ENCODE measurements around the gene MCC.

Gene MCC

GRCh38 chr5:113031557-113031956 lies 456.7 kb downstream of the MCC start:
- no peak for DNase-seq (ENCODE audit: low read depth in 2 of 2)

GRCh38 chr5:113031104-113031503 lies 457.1 kb downstream of the MCC start:
- DNase-seq (ENCODE audit: low read depth in 2 of 2), result no peak

DNA sequence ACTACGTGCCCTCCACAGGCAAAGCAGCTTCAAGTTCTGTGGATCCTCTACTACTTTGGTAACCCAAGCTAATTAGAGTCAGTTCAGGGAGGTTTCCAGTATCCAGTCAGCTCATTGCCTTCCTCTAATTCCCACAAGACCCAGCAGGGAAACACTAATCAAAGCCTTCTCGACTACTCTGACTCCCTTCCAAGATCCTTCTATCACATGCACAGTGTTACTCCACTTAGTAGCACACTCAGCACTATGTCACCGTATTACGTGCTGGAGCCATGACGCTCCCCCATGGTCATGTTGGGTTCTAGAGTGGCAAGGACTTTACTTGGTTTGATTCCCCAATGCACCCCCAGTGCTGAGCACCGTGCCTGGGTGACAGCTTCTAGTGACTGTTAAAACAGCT lies 458.6 kb downstream of the MCC start:
- no peak for DNase-seq (ENCODE audit: low read depth in 2 of 2)

DNA sequence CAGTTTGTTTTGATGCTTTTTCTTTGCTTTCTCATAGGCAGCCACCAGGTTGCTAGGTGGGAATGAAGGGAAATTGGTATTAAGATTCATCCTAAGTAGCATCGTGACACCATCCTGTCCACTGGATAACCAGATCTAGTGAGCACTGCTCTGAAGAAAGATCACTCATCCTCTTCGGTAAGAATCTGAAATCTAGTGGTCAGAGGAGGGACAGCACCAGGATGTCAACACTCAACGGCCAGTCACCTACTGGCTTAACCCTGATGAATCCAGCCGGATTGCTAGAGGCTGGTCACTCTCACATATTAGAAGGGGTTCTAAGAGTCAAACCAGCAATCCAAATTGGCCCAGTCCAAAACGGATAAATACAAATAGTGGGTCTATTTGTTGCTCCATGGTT lies 460.8 kb downstream of the MCC start:
- DNase-seq (ENCODE audit: low read depth in 2 of 2), result no peak

DNA sequence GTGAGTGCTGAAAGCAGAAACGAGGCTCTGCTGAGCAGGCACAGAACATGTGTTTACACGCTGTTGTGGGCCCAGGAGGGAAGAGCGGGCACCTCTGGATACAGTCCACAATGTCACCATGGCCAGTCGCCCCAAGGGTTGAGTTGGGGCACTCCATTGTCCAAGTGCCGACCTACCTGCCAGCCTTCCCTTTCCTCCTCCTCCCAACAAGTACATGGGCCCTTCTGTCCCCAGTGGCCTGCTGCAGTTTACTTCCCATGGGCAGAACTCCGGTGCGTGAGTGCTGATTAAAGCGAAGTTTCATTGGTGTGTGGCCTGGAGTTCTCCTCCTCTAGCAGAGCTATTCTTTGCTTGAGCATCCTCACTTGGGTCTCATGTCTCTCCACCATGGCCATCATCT lies 461.2 kb downstream of the MCC start:
- no peak for DNase-seq (ENCODE audit: low read depth in 2 of 2)

DNA sequence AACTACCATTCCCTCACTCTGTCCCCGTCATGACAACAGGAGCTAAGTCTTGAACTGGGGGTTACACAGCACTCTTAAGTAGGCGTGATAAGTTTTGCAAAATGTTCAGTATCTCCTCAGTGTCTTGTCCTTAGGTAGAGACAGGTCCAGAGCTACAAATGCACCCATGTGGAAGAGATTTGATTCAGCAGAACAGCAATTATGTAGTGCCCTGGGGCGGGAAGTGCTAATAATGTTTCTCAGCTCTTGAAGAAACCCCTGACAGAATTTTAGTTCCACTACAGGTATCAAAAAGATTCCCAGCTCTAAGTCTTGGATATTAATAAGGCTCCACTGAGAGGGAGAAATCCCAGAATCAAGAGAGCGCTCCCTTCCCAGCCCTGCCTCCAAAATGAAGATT lies 462.0 kb downstream of the MCC start:
- no peak for DNase-seq (ENCODE audit: low read depth in 2 of 2)

DNA sequence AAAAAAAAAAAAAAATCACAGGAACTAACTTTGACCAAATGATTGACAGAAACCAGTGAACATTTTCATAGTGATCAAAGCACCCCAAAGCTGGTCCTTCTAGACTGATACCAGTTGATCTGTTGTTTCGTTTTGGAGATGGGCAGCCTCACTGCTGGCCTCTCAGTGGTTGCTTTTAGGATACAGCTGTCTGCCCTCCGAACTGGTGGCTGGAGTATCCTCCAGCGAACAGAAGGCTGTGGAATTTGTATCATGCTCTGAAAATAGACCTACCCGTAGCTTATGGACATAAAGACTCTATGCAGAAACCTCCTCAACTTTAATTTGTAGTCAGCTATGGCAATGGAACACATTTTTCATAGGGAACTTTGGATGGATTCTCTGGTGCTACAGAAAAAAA lies 462.7 kb downstream of the MCC start:
- DNase-seq (ENCODE audit: low read depth in 2 of 2), result no peak

- no peak for DNase-seq (ENCODE audit: low read depth in 2 of 2)
Measured at GRCh38 chr5:113024076-113024697, 464.1 kb downstream of the MCC start.

GRCh38 chr5:113022661-113023060 lies 465.6 kb downstream of the MCC start:
- no peak for DNase-seq (ENCODE audit: low read depth in 2 of 2)

DNA sequence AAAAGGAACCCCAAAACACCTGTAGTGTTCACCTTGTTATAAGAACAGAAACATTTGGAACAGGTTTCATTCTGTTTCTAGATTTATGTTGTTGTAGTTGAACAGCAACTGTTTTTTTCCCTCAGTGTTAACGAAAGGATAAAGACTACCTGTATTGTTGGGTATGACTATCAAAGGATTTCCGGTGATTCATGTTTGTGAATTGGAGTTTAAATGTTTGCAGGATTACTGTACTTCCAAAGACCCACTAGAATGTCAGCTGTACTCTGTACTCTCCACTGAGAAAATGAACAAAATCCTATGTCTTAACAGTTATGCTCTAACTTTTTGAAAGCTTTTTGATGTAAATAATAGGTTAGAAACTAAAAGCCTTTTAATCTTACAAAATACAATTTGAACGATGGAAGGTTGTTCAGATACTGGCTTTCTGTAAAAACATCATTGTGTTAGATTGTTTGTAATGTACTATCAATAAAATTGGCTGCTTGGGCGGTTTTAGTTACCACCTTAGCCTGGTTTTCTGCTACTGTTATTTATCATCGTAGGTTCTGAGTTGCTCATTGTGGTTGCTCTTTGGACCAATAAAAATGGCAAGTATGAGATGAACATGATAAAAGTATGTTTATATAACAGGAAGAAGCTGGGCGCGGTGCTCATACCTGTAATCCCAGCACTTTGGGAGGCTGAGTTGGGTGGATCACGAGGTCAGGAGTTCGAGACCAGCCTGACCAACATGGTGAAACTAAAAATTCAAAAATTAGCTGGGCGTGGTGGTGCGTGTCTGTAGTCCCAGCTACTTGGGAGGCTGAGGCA lies 467.6 kb downstream of the MCC start:
- no peak for DNase-seq (ENCODE audit: low read depth in 2 of 2)

- DNase-seq (ENCODE audit: low read depth in 2 of 2), result no peak
Measured at GRCh38 chr5:113017881-113018635, 470.2 kb downstream of the MCC start.

- DNase-seq (ENCODE audit: low read depth in 2 of 2), result no peak
Measured at GRCh38 chr5:113005454-113005853, 482.8 kb downstream of the MCC start.

GRCh38 chr5:113003763-113004162 lies 484.5 kb downstream of the MCC start:
- no peak for DNase-seq (ENCODE audit: low read depth in 2 of 2)

GRCh38 chr5:113002423-113002822 lies 485.8 kb downstream of the MCC start:
- no peak for DNase-seq (ENCODE audit: low read depth in 2 of 2)

DNA sequence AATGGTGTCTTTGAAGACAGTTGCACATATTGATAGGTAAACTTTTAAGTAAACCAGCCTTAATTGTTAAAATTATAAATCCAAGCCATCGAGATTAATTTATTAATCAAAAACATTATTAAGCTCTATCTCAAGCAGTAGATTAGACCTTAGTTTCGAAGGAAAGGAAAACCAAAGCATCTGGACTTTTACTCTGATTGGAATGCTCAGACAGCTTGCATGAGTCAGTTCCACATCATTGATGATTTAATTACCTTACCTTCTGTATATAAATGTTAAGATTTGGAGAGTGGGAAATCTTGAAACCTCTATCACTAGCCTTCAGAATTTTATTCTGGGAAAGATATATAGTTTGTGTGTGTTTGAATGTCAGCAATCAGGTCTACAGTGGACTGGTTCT lies 487.8 kb downstream of the MCC start:
- no peak for DNase-seq (ENCODE audit: low read depth in 2 of 2)

- no peak for DNase-seq (ENCODE audit: low read depth in 2 of 2)
Measured at GRCh38 chr5:112998296-112998695, 490.0 kb downstream of the MCC start.

DNA sequence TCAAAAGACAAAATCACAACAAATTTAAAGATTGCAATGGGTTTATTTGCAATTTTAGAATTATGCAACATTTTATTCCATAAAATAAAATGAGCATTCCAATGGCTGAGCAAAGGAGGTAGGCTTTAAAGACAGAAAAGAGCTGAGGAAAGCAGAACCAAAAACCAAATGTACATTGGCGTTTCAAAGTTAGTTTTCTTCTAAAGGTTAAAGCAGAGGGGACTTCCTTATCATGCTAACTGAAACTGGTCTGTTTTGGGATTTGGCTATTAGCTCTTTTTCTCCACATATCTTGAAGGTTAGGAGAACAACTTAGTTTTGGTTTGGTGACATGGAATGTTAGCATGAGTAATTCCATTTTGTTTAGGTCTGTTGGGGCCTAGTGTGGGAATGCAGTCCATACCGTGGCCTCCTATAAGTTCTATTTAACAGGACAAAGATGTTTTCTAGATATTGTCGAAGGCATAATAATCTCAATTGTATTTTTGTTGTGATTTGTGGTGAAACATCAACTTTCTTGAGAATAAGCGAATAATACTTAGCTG lies 491.4 kb downstream of the MCC start:
- no peak for DNase-seq (ENCODE audit: low read depth in 2 of 2)

- DNase-seq (ENCODE audit: low read depth in 2 of 2), result peak; percentile 29 to 50
Measured at GRCh38 chr5:112995764-112996618, 492.3 kb downstream of the MCC start.

GRCh38 chr5:112986224-112986623 lies 502.0 kb downstream of the MCC start:
- DNase-seq (ENCODE audit: low read depth in 2 of 2), result no peak

- DNase-seq (ENCODE audit: low read depth in 2 of 2), result no peak
Measured at GRCh38 chr5:112983363-112983762, 504.9 kb downstream of the MCC start.

GRCh38 chr5:112979723-112980122 lies 508.5 kb downstream of the MCC start:
- no peak for DNase-seq (ENCODE audit: low read depth in 2 of 2)

DNA sequence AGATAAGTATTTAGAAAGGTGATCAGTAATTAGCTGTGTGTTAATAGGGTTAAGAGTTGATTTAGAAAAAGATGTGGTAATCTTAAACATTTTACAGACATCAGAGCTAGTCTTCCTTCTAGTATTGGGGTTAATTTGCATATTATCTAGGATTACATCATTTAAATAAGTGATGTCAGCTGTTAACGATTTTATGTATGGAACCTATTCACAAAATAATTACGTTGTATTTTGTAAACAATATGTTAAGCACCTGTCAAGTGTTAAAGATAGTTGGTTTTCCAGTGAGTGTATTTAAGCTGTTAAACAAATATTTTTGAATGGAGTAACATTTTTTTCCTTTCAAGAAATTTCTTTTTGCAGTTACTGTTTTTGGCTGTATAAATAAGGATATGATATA lies 509.4 kb downstream of the MCC start:
- DNase-seq (ENCODE audit: low read depth in 2 of 2), result no peak
